ENCODE measurements around the gene GALNT9.

- TF ChIP-seq POLR2AphosphoS5 (IDR thresholded peaks at IDR 0.05) (no peak), POLR2A (IDR thresholded peaks at IDR 0.05) (no peak), EP300 (IDR thresholded peaks at IDR 0.05) (no peak)
- TF ChIP-seq, protein P1, sequence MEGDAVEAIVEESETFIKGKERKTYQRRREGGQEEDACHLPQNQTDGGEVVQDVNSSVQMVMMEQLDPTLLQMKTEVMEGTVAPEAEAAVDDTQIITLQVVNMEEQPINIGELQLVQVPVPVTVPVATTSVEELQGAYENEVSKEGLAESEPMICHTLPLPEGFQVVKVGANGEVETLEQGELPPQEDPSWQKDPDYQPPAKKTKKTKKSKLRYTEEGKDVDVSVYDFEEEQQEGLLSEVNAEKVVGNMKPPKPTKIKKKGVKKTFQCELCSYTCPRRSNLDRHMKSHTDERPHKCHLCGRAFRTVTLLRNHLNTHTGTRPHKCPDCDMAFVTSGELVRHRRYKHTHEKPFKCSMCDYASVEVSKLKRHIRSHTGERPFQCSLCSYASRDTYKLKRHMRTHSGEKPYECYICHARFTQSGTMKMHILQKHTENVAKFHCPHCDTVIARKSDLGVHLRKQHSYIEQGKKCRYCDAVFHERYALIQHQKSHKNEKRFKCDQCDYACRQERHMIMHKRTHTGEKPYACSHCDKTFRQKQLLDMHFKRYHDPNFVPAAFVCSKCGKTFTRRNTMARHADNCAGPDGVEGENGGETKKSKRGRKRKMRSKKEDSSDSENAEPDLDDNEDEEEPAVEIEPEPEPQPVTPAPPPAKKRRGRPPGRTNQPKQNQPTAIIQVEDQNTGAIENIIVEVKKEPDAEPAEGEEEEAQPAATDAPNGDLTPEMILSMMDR (IDR thresholded peaks at IDR 0.05), result no peak
Observed at GRCh38 chr12:132294121-132295034, 35.0 kb downstream of the GALNT9 start.
